ENCODE measurements around the gene GRK1.

GRCh38 chr13:113669755-113670341 lies 2.8 kb downstream of the GRK1 start:
- TF ChIP-seq CTCF (IDR thresholded peaks at IDR 0.05) (no peak), POLR2A (IDR thresholded peaks at IDR 0.05) (no peak)

Data from heart left ventricle (tissue), 13 donors.